CD4-positive, alpha-beta T cell (primary cell): Measurements from ENCODE around the gene OR2T35. TPM values are rescaled to one million over a fixed set of nuclear protein-coding genes. Genes with fewer than 3 reads are reported as not detected.
"Not testable (repeated sequence)": the region's sequence is repeated elsewhere in the genome, so short reads cannot be mapped to it uniquely, and the experiment has no call there.

ENCODE experiments used
- ATAC-seq: fragments of 200-7000 bp; cut with Tn5 transposase; one replicate; pipeline ENCODE4 v1.10.0; 2022; ENCODE audit warnings: mild to moderate bottlenecking; ENCODE audit not compliant: poor library complexity
- CTCF ChIA-PET: fragments of 350-600 bp; sonication (Branson Sonifier 250); formaldehyde crosslinking; loops from one replicate; lab custom pipeline; 2021; ENCODE audit warnings: antibody characterized with exemption, inconsistent platforms; lab: Charles Lee
- POLR2A ChIA-PET: fragments of 350-600 bp; sonication (Branson Sonifier 250); formaldehyde crosslinking; loops from one replicate; lab custom pipeline; 2021; ENCODE audit warnings: antibody characterized with exemption, inconsistent platforms; lab: Charles Lee
- DNase-seq, 14 experiments: peaks; one replicate each; pipeline ENCODE4 v3.0.0-alpha.2; 2013 to 2020; ENCODE audit warnings: mixed read lengths in 2 of 14
- H3K27ac ChIP-seq, 2 donors: one replicate each; pipeline versions ENCODE4 v1.5.1 to v1.7.0; 2013; ENCODE audit warnings: low read length in 2 of 2, low read depth in 1 of 2, mild to moderate bottlenecking in 1 of 2
- H3K27me3 ChIP-seq, 2 experiments: 1 replicate in 1 of 2; 2 replicates in 1 of 2; pipeline versions ENCODE4 v1.6.1 to v1.7.0; 2013; ENCODE audit warnings: low read length in 2 of 2, control low read depth in 1 of 2, mild to moderate bottlenecking in 1 of 2, moderate library complexity in 1 of 2; ENCODE audit not compliant: insufficient read depth in 2 of 2, control insufficient read depth in 1 of 2
- H3K36me3 ChIP-seq: one replicate; pipeline ENCODE4 v1.6.1; 2013; ENCODE audit warnings: low read length, control low read depth; ENCODE audit not compliant: insufficient read depth
- H3K4me1 ChIP-seq: one replicate; pipeline ENCODE4 v1.6.1; 2013; ENCODE audit warnings: low read length, control low read depth; ENCODE audit not compliant: insufficient read depth
- H3K4me3 ChIP-seq: one replicate; pipeline ENCODE4 v1.5.1; 2013; ENCODE audit warnings: mild to moderate bottlenecking, low read length, moderate library complexity
- H3K9me3 ChIP-seq, 2 experiments: 1 replicate in 1 of 2; 2 replicates in 1 of 2; pipeline versions ENCODE4 v1.6.1 to v1.7.0; 2013; ENCODE audit warnings: low read length in 2 of 2, mild to moderate bottlenecking in 2 of 2, control low read depth in 1 of 2, moderate library complexity in 1 of 2; ENCODE audit not compliant: control insufficient read depth in 1 of 2, insufficient read depth in 1 of 2
- H3K27ac Mint-ChIP-seq: one replicate; pipeline ENCODE4 v1.8.0; 2020; ENCODE audit warnings: mixed read lengths
- H3K27me3 Mint-ChIP-seq: one replicate; pipeline ENCODE4 v1.8.0; 2021; ENCODE audit warnings: mixed read lengths
- H3K36me3 Mint-ChIP-seq: one replicate; pipeline ENCODE4 v1.8.0; 2021; ENCODE audit warnings: low read depth, mixed read lengths
- H3K4me1 Mint-ChIP-seq: one replicate; pipeline ENCODE4 v1.8.0; 2021; ENCODE audit warnings: low read depth, mixed read lengths
- H3K4me3 Mint-ChIP-seq: one replicate; pipeline ENCODE4 v1.8.0; 2020; ENCODE audit warnings: mild to moderate bottlenecking, mixed read lengths
- H3K9me3 Mint-ChIP-seq: one replicate; pipeline ENCODE4 v1.8.0; 2020; ENCODE audit warnings: mixed read lengths
- intact Hi-C, 2 experiments: fragments of 100-400 bp; cut with DNase I in 1 of 2; cut with micrococcal nuclease in 1 of 2; formaldehyde crosslinking; loops; one replicate each; pipeline versions ENCODE4 v1.15.1 to v1.9.0; 2023 to 2025; cut with DNase I, micrococcal nuclease
- total RNA-seq, 174 experiments: library from RNA in 2 of 174; stranded (reverse) in 2 of 174; gene quantifications; one replicate each; pipeline ENCODE4 v1.2.3 and lab custom pipeline; 2021 to 2026
- TF ChIP-seq, protein P1 (sequence below): fragments of 200-600 bp; IDR thresholded peaks from one replicate; pipeline ENCODE4 v1.8.0; 2022; ENCODE audit warnings: antibody characterized with exemption, mild to moderate bottlenecking

Gene OR2T35
- total RNA-seq, 2 experiments from 2014 or later = not detected

DNA sequence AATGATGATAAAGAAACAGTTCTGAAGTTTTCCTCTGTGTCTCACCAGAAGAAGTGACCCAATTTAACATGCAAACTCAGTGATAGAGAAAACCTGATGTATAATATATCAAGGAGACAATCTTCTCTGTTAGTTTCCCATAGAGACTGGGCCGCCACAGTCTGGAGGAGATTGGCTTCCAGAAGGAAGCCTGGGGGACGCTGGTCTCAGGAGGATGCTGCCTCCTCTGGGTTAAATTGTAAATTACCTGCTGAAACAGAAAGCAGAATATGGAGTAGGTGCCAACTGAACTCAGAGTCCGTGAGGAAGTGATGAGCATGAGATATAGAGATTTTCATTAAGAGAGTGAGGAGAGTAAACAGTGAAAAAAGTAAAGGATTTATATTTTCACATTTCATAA lies 41.7 kb upstream of the OR2T35 start:
- Mint-ChIP-seq H3K4me3 (no peak overlapping the region), H3K4me1 (no peaks in the 10 kb centered on the region), H3K27ac (no peak overlapping the region), H3K9me3 (peaks cover 5% of the 10 kb centered on the region), H3K36me3 (no peaks in the 10 kb centered on the region), H3K27me3 (peaks cover 19% of the 10 kb centered on the region)
- TF ChIP-seq, protein P1, sequence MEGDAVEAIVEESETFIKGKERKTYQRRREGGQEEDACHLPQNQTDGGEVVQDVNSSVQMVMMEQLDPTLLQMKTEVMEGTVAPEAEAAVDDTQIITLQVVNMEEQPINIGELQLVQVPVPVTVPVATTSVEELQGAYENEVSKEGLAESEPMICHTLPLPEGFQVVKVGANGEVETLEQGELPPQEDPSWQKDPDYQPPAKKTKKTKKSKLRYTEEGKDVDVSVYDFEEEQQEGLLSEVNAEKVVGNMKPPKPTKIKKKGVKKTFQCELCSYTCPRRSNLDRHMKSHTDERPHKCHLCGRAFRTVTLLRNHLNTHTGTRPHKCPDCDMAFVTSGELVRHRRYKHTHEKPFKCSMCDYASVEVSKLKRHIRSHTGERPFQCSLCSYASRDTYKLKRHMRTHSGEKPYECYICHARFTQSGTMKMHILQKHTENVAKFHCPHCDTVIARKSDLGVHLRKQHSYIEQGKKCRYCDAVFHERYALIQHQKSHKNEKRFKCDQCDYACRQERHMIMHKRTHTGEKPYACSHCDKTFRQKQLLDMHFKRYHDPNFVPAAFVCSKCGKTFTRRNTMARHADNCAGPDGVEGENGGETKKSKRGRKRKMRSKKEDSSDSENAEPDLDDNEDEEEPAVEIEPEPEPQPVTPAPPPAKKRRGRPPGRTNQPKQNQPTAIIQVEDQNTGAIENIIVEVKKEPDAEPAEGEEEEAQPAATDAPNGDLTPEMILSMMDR = peak; percentile 38
- Histone ChIP-seq H3K4me1 (no peaks in the 10 kb centered on the region), H3K4me3 (no peak overlapping the region), H3K27ac (no peak overlapping the region), H3K9me3 (peaks cover 0 to 6% of the 10 kb centered on the region in 2 experiments), H3K27me3 (no peaks in the 10 kb centered on the region), H3K36me3 (no peaks in the 10 kb centered on the region)
- no peak for ATAC-seq
- DNase-seq = peak in 4 of 14 experiments; percentile 14 to 58 (median 40)
- ChIA-PET POLR2A (no interaction called here), CTCF (no interaction called here)
- intact Hi-C loops = loop anchor here (2.0 to 10.0 kb wide), 3 partner anchors 442 to 750 kb away; no protein-coding TSS in a partner anchor

- Histone ChIP-seq H3K4me3 (no peak overlapping the region), H3K27me3 (no peaks in the 10 kb centered on the region), H3K9me3 (no peaks in the 10 kb centered on the region), H3K4me1 (no peaks in the 10 kb centered on the region), H3K36me3 (no peaks in the 10 kb centered on the region), H3K27ac (no peak overlapping the region)
- DNase-seq (no peak), ATAC-seq (no peak)
- Mint-ChIP-seq H3K4me1 (no peaks in the 10 kb centered on the region), H3K27ac (no peak overlapping the region), H3K27me3 (peaks cover 22% of the 10 kb centered on the region), H3K4me3 (no peak overlapping the region), H3K36me3 (no peaks in the 10 kb centered on the region), H3K9me3 (no peaks in the 10 kb centered on the region)
- intact Hi-C loops = loop anchor here in 1 of 2 experiments (10.0 kb wide), 1 partner anchor 437 kb away; no protein-coding TSS in a partner anchor
- TF ChIP-seq, protein P1 = no peak
- ChIA-PET CTCF (no interaction called here), POLR2A (no interaction called here)
Measured at GRCh38 chr1:248681651-248682050, 36.6 kb upstream of the OR2T35 start.

DNA sequence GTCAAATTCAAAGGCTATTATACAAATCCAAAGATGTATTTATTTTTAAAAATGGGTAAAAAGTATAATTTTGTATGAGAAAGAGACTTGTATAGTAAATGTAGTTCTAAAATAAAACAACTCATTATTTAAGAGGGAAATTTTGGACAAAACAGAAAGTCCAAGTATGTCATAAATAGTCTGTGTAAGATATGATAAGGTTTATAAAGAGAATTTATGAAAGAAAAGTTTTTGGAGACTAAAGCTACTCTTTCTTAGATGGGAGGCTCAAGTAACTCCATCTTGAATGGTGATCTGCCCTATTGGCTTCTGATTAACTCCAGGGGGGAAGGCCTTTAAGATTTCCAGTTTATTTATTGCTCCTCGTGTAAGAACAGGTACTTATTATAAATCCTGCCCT lies 24.9 kb upstream of the OR2T35 start:
- no peak for ATAC-seq

DNA sequence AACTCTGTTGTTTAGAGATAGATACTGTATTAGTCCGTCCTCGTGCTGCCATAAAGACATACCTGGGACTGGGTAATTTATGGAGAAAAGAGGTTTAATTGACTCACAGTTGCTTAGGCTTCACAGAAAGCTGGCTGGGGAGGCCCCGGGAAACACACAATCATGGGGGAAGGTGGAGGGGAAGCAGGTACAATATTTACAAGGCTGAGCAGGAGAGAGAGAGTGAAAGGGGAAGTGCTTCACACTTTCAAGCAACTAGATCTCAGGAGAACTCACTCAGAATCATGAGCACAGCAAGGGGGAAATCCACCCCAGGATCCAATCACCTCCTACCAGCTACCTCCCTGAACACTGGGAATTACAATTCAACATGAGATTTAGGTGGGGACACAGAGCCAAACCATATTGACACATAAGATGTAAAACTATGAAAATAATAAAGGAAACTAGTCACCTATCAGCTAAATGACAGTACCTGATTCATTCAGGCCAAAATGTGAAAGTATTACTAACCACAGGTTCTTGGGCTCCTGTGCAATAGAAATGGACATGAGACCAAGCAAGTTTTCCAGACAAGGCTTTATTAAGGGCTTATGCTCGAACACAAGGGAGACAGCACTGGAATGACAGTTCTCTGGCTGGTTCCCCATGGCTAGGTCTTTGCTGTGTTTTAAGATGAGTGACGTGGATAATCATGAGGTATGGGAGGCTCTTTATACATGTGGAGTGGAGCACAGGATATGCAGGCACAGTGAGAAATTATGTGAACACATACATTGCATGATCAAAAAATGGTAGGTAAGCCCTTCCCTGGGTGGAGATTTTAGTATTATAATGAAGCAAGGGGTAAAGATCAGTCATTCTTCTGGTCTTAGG lies 18.6 kb upstream of the OR2T35 start:
- DNase-seq, H3K36me3 ChIP-seq, H3K27me3 ChIP-seq, H3K9me3 Mint-ChIP-seq, CTCF ChIA-PET, H3K4me1 ChIP-seq, H3K36me3 Mint-ChIP-seq, H3K27me3 Mint-ChIP-seq, H3K4me1 Mint-ChIP-seq, H3K4me3 Mint-ChIP-seq, POLR2A ChIA-PET, H3K27ac Mint-ChIP-seq, intact Hi-C loops, H3K4me3 ChIP-seq, H3K27ac ChIP-seq, H3K9me3 ChIP-seq, ATAC-seq: not testable (repeated sequence)

More for the DNA sequence above, 24.9 kb upstream of the OR2T35 start:
- CTCF ChIA-PET = no interaction called here
- Mint-ChIP-seq H3K9me3 (no peaks in the 10 kb centered on the region), H3K4me1 (no peaks in the 10 kb centered on the region), H3K36me3 (no peaks in the 10 kb centered on the region), H3K27me3 (no peaks in the 10 kb centered on the region), H3K27ac (no peak overlapping the region), H3K4me3 (no peak overlapping the region)
- no peaks in the 10 kb centered on the region for H3K27me3 ChIP-seq
- intact Hi-C loops = no loop called here
- no peak overlapping the region for H3K27ac ChIP-seq
- TF ChIP-seq, protein P1 = no peak
- peaks cover 5 to 11% of the 10 kb centered on the region in 2 experiments for H3K9me3 ChIP-seq
- no peaks in the 10 kb centered on the region for H3K4me1 ChIP-seq
- no peaks in the 10 kb centered on the region for H3K36me3 ChIP-seq
- POLR2A ChIA-PET = no interaction called here
- no peak overlapping the region for H3K4me3 ChIP-seq
- DNase-seq = no peak

GRCh38 chr1:248656797-248657196 lies 11.7 kb upstream of the OR2T35 start:
- ATAC-seq, H3K4me1 ChIP-seq, CTCF ChIA-PET, POLR2A ChIA-PET, H3K27me3 ChIP-seq, H3K27me3 Mint-ChIP-seq, H3K36me3 Mint-ChIP-seq, intact Hi-C loops, H3K4me3 ChIP-seq, DNase-seq, H3K4me1 Mint-ChIP-seq, H3K27ac ChIP-seq, H3K36me3 ChIP-seq, H3K4me3 Mint-ChIP-seq, H3K9me3 Mint-ChIP-seq, H3K27ac Mint-ChIP-seq, H3K9me3 ChIP-seq: not testable (repeated sequence)
